OCI-LY7 (cell line): ENCODE data around the gene PQBP1. TPM values are rescaled to one million over a fixed set of nuclear protein-coding genes. Genes with fewer than 3 reads are reported as not detected.

ENCODE experiments used
- Bru-seq: library from RNA; stranded (reverse); fragments of 400-500 nt; gene quantifications from one replicate; lab custom pipeline; 2021; lab: Mats Ljungman, UMichigan
- BruChase-seq, 2 experiments: library from RNA; stranded (reverse); fragments of 400-500 nt; gene quantifications; one replicate each; lab custom pipeline; 2021; lab: Mats Ljungman, UMichigan
- BruUV-seq: library from RNA; stranded (reverse); fragments of 400-500 nt; replicated peaks from 2 replicates; lab custom pipeline; 2021; lab: Mats Ljungman, UMichigan
- CTCF ChIA-PET: fragments of 300-600 bp; sonication (Branson Sonifier 250); formaldehyde crosslinking; loops from one replicate; lab custom pipeline; 2022; ENCODE audit warnings: antibody characterized with exemption; ENCODE audit not compliant: unreplicated experiment; lab: Charles Lee
- POLR2A ChIA-PET: fragments of 300-600 bp; sonication (Branson Sonifier 250); formaldehyde crosslinking; loops from one replicate; lab custom pipeline; 2022; ENCODE audit warnings: antibody characterized with exemption; lab: Charles Lee
- DNase-seq: peaks from one replicate; pipeline ENCODE4 v3.0.0-alpha.2; 2015; ENCODE audit warnings: low spot score
- H2AFZ ChIP-seq: fragments of 200-600 bp; sonication (generic), shearing (Covaris generic); 2 replicates; pipeline ENCODE4 v1.6.1; 2014; ENCODE audit warnings: mild to moderate bottlenecking, antibody characterized with exemption, low read length, moderate library complexity
- H3K27ac ChIP-seq: fragments of 200-600 bp; sonication (generic); 2 replicates; pipeline ENCODE4 v1.5.1; 2014; ENCODE audit warnings: mixed run types, low read depth, mild to moderate bottlenecking, moderate library complexity, low read length, inconsistent platforms; ENCODE audit not compliant: poor library complexity, severe bottlenecking
- H3K36me3 ChIP-seq: fragments of 200-600 bp; sonication (generic); 2 replicates; pipeline ENCODE4 v1.6.1; 2014; ENCODE audit warnings: mild to moderate bottlenecking, antibody characterized with exemption, low read length, moderate library complexity, mixed read lengths; ENCODE audit not compliant: insufficient read depth
- H3K4me1 ChIP-seq: fragments of 200-600 bp; sonication (generic); 2 replicates; pipeline ENCODE4 v1.5.1; 2014; ENCODE audit warnings: mild to moderate bottlenecking, low read length; ENCODE audit not compliant: insufficient read depth, poor library complexity, severe bottlenecking
- H3K4me2 ChIP-seq: fragments of 200-600 bp; sonication (generic); 2 replicates; pipeline ENCODE4 v1.6.1; 2014; ENCODE audit warnings: mild to moderate bottlenecking, low read length
- H3K4me3 ChIP-seq: fragments of 200-600 bp; sonication (generic); 2 replicates; pipeline ENCODE4 v1.5.1; 2014; ENCODE audit warnings: mild to moderate bottlenecking, low read depth, low read length; ENCODE audit not compliant: poor library complexity, severe bottlenecking
- H3K79me2 ChIP-seq: fragments of 200-600 bp; sonication (generic); 2 replicates; pipeline ENCODE4 v1.6.1; 2016; ENCODE audit warnings: low read depth, mild to moderate bottlenecking, low read length, moderate library complexity, mixed read lengths; ENCODE audit not compliant: insufficient read depth
- H3K9me2 ChIP-seq: fragments of 200-600 bp; sonication (generic); 2 replicates; pipeline ENCODE4 v1.6.1; 2016; ENCODE audit warnings: mild to moderate bottlenecking, low read length, mixed read lengths; ENCODE audit not compliant: insufficient read depth
- H3K9me3 ChIP-seq: fragments of 200-600 bp; sonication (generic); 2 replicates; pipeline ENCODE4 v1.6.1; 2014; ENCODE audit warnings: mild to moderate bottlenecking, mixed run types, low read length, mixed read lengths
- H4K20me1 ChIP-seq: fragments of 200-600 bp; sonication (generic); 2 replicates; pipeline ENCODE4 v1.6.1; 2014; ENCODE audit warnings: mild to moderate bottlenecking, antibody characterized with exemption, low read length, moderate library complexity, mixed read lengths; ENCODE audit not compliant: insufficient read depth
- EZH2phosphoT487 ChIP-seq: fragments of 200-600 bp; sonication (generic); IDR thresholded peaks from 2 replicates; pipeline ENCODE4 v1.6.1; 2018; ENCODE audit warnings: low read depth, borderline replicate concordance, mild to moderate bottlenecking, mixed run types, antibody characterized with exemption, low read length, moderate library complexity, mixed read lengths
- intact Hi-C: fragments of 100-400 bp; cut with micrococcal nuclease; formaldehyde crosslinking; loops from one replicate; pipeline ENCODE4 v1.10.0; 2022; ENCODE audit not compliant: unreplicated experiment
- long read RNA-seq: library from polyadenylated mRNA; stranded (forward); transcript quantifications from one replicate; pipeline ENCODE4 v2.0.0, GENCODE V29; 2022
- total RNA-seq, 2 experiments: library from RNA; depleted of rRNA in 1 of 2; stranded (reverse); fragments of >200 nt in 1 of 2; shearing (Covaris generic) in 1 of 2; gene quantifications; 2 replicates each; pipeline ENCODE4 v1.2.3, GENCODE V29; 2014 to 2022
- TF ChIP-seq, protein P1 (sequence below): fragments of 200-600 bp; sonication (generic); conservative IDR thresholded peaks from 2 replicates; pipeline ENCODE4 v1.5.1; 2014; ENCODE audit warnings: mild to moderate bottlenecking, antibody characterized with exemption, low read length, moderate library complexity, mixed read lengths

The PQBP1 gene, protein sequence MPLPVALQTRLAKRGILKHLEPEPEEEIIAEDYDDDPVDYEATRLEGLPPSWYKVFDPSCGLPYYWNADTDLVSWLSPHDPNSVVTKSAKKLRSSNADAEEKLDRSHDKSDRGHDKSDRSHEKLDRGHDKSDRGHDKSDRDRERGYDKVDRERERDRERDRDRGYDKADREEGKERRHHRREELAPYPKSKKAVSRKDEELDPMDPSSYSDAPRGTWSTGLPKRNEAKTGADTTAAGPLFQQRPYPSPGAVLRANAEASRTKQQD
- 72.7 and 90.5 TPM in 2 replicates for total RNA-seq (2014; rRNA removed; shearing (Covaris generic))
- total RNA-seq (2022) = 79.6 and 93.0 TPM in 2 replicates
- percentile 77 among the genes with signal in this experiment for Bru-seq, nascent RNA
- percentile 84 among the genes with signal in this experiment for BruChase-seq, experiment 1, labeled RNA remaining after a 6-hour chase
- percentile 81 among the genes with signal in this experiment for BruChase-seq, experiment 2, labeled RNA remaining after a 2-hour chase
- long read RNA-seq, transcript PQBP1-216 (7 exons, 938 nt) = minor isoform, 10 of 70 reads
- long read RNA-seq, transcript PQBP1-203 (7 exons, 1,056 nt) = minor isoform, 5 of 70 reads
- long read RNA-seq, transcript PQBP1-207 (7 exons, 1,020 nt) = major isoform, 22 of 70 reads
- long read RNA-seq, partial matches to known transcripts = 2 of 70 reads
- long read RNA-seq, other reads (novel, unspliced or antisense) = 23 of 70 reads

DNA sequence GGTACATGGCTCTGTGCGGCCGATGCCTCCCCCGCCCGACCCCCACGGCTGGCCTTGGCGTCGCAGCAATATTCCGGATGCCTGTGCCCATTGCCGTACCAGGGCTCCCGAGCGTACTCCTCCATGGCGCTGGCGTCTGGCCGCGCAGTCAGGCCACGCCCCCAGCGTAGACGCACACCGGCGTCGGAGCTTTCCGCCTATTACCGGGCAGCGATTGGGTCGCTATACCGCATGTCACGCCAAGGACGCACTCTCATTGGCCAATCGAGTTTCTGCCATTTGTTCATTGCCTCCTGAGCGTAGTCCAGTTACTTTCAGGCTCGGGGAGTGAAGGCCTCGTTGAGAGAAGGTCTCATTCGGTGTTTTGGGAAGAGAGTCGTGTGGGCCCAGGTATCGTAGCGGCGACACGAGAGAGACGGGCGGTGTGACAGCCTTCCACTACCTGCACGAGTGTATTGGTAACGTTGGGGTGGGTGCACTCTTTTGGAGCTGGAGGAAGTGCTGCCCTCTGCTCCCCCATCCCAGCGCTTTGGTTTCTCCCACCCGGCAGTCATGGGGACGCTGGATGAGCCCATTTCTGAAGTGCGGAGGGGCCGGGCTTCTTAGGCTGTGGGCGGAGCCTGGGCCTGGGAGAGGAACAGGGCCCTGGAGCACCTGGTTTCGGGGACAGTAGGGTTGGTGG, at the start of gene PQBP1, which contains the start of gene TIMM17B:
Gene PQBP1, plus strand, starts transcription at position 306 of the 682 bp plus-strand sequence. CDS start 580 bp downstream, outside the sequence.
Gene TIMM17B, minus strand, starts transcription at position 144 of the 682 bp plus-strand sequence. Its CDS starts 19 bp downstream, at position 125.
- H3K27ac ChIP-seq = peak within 1 kb of the TSS; percentile 87
- peak within 1 kb of the TSS; percentile 99 for H3K4me2 ChIP-seq
- H3K9me2 ChIP-seq = no peaks in the 10 kb centered on the region
- peaks cover 19% of the 10 kb centered on the region for H3K4me1 ChIP-seq
- TF ChIP-seq, protein P1, sequence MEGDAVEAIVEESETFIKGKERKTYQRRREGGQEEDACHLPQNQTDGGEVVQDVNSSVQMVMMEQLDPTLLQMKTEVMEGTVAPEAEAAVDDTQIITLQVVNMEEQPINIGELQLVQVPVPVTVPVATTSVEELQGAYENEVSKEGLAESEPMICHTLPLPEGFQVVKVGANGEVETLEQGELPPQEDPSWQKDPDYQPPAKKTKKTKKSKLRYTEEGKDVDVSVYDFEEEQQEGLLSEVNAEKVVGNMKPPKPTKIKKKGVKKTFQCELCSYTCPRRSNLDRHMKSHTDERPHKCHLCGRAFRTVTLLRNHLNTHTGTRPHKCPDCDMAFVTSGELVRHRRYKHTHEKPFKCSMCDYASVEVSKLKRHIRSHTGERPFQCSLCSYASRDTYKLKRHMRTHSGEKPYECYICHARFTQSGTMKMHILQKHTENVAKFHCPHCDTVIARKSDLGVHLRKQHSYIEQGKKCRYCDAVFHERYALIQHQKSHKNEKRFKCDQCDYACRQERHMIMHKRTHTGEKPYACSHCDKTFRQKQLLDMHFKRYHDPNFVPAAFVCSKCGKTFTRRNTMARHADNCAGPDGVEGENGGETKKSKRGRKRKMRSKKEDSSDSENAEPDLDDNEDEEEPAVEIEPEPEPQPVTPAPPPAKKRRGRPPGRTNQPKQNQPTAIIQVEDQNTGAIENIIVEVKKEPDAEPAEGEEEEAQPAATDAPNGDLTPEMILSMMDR = no peak
- no peak for TF ChIP-seq EZH2phosphoT487
- CTCF ChIA-PET = interaction anchor here (0.5 kb wide), 1 partner anchor 24 kb away, joined by 4 read pairs; no protein-coding TSS in a partner anchor
- H3K79me2 ChIP-seq = peaks cover 41% of the 10 kb centered on the region
- H3K36me3 ChIP-seq = peaks cover 42% of the 10 kb centered on the region
- peak within 1 kb of the TSS; percentile 84 for H3K4me3 ChIP-seq
- peaks cover 5% of the 10 kb centered on the region for H4K20me1 ChIP-seq
- H2AFZ ChIP-seq = peak within 1 kb of the TSS; percentile 57; the same call in 1 of the 2 replicates
- intact Hi-C loops = loop anchor here (5.0 to 10.0 kb wide), 4 partner anchors 40 to 265 kb away; partner anchors contain the start of genes HDAC6 and TFE3
- POLR2A ChIA-PET = interaction anchor here (1.0 to 1.5 kb wide), 4 partner anchors 11 to 250 kb away, joined by 3 to 6 read pairs (median 3); no protein-coding TSS in a partner anchor
- BruUV-seq = no TSS peak
- peak; percentile 96 for DNase-seq
- no peaks in the 10 kb centered on the region for H3K9me3 ChIP-seq

DNA sequence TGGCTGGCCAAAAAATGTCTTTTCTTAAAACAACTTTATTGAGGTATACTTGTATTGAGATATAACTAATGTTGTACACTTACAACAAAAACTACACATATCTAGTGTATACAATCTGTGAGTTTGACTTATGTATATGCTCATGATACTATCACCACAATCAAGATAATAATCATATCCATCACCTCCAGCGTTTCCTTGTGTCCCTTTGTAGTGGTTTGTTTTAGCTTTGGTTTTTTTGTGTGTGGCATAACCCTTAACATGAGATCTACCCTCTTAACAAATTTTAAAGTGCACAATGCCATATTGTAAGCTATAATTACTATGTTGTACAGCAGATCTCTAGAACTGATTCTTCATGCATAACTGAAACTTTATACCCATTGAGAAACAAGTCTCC, 48.9 kb upstream of the PQBP1 start:
- no peak for DNase-seq
- Histone ChIP-seq H3K4me2 (no peak overlapping the region), H3K79me2 (no peaks in the 10 kb centered on the region), H3K36me3 (no peaks in the 10 kb centered on the region), H3K9me2 (no peaks in the 10 kb centered on the region), H3K9me3 (no peaks in the 10 kb centered on the region), H3K4me3 (no peak overlapping the region), H3K4me1 (no peaks in the 10 kb centered on the region), H4K20me1 (no peaks in the 10 kb centered on the region), H3K27ac (no peak overlapping the region), H2AFZ (no peak overlapping the region)
- CTCF ChIA-PET = no interaction called here
- BruUV-seq = no TSS peak
- intact Hi-C loops = no loop called here
- no peak for TF ChIP-seq EZH2phosphoT487
- TF ChIP-seq, protein P1 = no peak
- POLR2A ChIA-PET = no interaction called here
